ENCODE results near the gene EBF3.

Gene EBF3

GRCh38 chr10:129963641-129964501 lies at the start of gene EBF3:
Gene EBF3, minus strand, starts transcription at chr10:129964274. Its CDS starts 506 bp downstream, at chr10:129963768.
- DNase-seq: no peak

GRCh38 chr10:130013335-130014262 lies 49.5 kb upstream of the EBF3 start:
- no peak for DNase-seq

- DNase-seq: no peak
Measured at GRCh38 chr10:130012129-130012528, 48.1 kb upstream of the EBF3 start.

GRCh38 chr10:130010653-130011052 lies 46.6 kb upstream of the EBF3 start:
- DNase-seq: no peak

- no peak for DNase-seq
Measured at GRCh38 chr10:130009228-130009627, 45.2 kb upstream of the EBF3 start.

- DNase-seq: no peak
Measured at GRCh38 chr10:130003787-130004613, 39.9 kb upstream of the EBF3 start.

- no peak for DNase-seq
Measured at GRCh38 chr10:130003166-130003565, 39.1 kb upstream of the EBF3 start.

- no peak for DNase-seq
Measured at GRCh38 chr10:130002606-130003005, 38.5 kb upstream of the EBF3 start.

- no peak for DNase-seq
Measured at GRCh38 chr10:130000918-130001317, 36.8 kb upstream of the EBF3 start.

- DNase-seq: no peak
Measured at GRCh38 chr10:129999140-129999539, 35.1 kb upstream of the EBF3 start.

GRCh38 chr10:129993621-129994020 lies 29.5 kb upstream of the EBF3 start:
- no peak for DNase-seq

- no peak for DNase-seq
Measured at GRCh38 chr10:129992356-129992755, 28.3 kb upstream of the EBF3 start.

- DNase-seq: no peak
Measured at GRCh38 chr10:129982825-129983224, 18.8 kb upstream of the EBF3 start.

- no peak for DNase-seq
Measured at GRCh38 chr10:129978980-129979379, 14.9 kb upstream of the EBF3 start.

- no peak for DNase-seq
Measured at GRCh38 chr10:129978322-129978721, 14.2 kb upstream of the EBF3 start.

GRCh38 chr10:129977794-129978193 lies 13.7 kb upstream of the EBF3 start:
- no peak for DNase-seq

GRCh38 chr10:129973674-129974059 lies 9.6 kb upstream of the EBF3 start:
- no peak for DNase-seq

GRCh38 chr10:129972966-129973673 lies 9.0 kb upstream of the EBF3 start:
- DNase-seq: no peak

GRCh38 chr10:129972145-129972965 lies 8.3 kb upstream of the EBF3 start:
- no peak for DNase-seq

GRCh38 chr10:129971381-129972144 lies 7.5 kb upstream of the EBF3 start:
- no peak for DNase-seq
